ENCODE measurements around the gene OR13H1.
"Not testable (repeated sequence)": the region's sequence is repeated elsewhere in the genome, so short reads cannot be mapped to it uniquely, and the experiment has no call there.

Gene OR13H1, protein sequence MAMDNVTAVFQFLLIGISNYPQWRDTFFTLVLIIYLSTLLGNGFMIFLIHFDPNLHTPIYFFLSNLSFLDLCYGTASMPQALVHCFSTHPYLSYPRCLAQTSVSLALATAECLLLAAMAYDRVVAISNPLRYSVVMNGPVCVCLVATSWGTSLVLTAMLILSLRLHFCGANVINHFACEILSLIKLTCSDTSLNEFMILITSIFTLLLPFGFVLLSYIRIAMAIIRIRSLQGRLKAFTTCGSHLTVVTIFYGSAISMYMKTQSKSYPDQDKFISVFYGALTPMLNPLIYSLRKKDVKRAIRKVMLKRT

DNA sequence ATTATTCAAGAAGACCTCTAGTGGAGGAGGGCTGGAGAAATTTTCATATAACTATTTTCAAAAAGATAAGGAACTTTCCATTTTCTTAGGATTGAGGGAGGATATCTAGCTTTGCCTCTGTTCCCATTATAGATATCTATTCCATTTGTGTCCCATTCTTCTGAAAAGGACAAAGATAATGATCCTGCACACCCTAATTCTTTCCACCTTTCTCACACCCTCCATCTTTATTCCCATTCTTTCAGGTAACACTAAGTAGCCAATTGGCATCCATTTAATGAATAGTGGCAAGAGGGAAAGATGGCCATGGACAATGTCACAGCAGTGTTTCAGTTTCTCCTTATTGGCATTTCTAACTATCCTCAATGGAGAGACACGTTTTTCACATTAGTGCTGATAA lies at the start of gene OR13H1:
Gene OR13H1 (plus strand): TSS at position 301 of the 400 bp plus-strand sequence. CDS start 0 bp downstream, at position 301.
- DNase-seq (ENCODE audit: low read depth in 2 of 2), result no peak

DNA sequence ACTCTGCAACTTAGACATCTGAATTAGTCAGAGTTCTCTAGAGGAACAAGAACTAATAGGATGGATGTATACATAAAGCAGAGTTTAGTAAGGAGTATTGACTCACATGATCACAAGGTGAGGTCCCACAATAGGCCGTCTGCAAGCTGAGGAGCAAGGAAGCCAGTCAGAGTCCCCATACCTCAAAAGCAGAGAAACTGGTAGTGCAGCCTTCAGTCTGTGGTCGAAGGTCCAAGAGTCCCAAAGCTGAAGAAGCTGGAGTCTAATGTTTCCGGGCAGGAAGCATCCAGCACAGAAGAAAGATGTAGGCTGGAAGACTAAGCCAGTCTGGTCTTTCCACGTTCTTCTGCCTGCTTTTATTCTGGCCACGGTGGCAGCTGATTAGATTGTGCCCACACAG lies 42.3 kb upstream of the OR13H1 start:
- not testable (repeated sequence) for DNase-seq (ENCODE audit: low read depth in 2 of 2)

DNA sequence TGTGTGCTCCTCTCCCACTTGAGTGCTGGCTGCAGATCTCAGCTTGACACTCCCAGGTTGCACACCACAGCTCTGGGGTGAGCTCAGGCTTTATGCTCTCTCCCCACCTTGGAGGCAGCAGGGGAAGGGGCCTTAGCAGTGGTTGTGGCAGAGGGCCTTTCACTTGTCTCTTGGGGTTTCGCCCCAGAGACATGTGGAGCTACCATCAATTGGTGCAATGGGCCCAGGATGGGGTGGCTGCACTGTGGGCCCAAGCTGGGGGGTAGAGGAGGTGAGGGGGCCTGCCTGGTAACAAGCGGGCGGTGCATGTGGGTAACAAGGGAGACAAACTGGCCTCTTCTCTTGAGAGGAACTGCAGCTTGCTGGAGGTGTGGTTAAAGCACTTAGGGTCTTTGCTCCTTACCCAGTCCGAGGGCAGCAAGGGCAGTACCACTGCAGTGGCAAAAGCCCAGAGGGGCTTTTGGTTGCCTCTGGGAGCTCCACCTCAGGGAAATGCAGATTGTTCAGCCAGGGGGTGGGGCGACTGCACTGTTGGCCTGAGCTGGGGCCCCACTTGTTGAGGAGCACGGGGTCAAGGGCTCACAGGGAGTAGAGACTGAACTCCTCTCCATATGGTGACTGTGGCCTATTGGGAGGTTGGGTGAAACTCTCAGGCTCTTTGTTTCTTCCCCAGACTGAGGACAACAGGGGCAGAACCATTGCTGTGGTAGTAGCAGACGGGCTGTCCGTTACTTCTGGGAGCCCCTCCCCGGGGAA lies 30.5 kb upstream of the OR13H1 start:
- no peak for DNase-seq (ENCODE audit: low read depth in 2 of 2)

DNA sequence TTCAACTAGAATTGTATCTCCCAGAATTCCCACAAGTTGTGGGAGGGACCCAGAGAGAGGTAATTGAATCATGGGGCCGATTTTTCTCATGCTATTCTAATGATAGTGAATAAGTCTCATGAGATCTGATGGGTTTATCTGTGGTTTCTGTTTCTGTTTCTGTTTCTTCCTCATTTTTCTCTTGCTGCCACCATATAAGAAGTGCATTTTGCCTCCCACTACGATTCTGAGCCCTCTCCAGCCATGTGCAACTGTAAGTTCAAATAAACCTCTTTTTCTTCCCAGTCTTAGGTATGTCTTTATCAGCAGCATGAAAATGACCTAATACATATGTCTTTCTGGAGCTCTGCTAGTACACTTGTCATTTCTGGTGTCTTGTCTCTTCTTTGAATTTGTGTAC lies 22.1 kb upstream of the OR13H1 start:
- DNase-seq (ENCODE audit: low read depth in 2 of 2), result no peak

DNA sequence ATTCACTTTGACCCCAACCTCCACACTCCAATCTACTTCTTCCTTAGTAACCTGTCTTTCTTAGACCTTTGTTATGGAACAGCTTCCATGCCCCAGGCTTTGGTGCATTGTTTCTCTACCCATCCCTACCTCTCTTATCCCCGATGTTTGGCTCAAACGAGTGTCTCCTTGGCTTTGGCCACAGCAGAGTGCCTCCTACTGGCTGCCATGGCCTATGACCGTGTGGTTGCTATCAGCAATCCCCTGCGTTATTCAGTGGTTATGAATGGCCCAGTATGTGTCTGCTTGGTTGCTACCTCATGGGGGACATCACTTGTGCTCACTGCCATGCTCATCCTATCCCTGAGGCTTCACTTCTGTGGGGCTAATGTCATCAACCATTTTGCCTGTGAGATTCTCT lies 344 bp downstream of the OR13H1 start:
- DNase-seq (ENCODE audit: low read depth in 2 of 2), result no peak

DNA sequence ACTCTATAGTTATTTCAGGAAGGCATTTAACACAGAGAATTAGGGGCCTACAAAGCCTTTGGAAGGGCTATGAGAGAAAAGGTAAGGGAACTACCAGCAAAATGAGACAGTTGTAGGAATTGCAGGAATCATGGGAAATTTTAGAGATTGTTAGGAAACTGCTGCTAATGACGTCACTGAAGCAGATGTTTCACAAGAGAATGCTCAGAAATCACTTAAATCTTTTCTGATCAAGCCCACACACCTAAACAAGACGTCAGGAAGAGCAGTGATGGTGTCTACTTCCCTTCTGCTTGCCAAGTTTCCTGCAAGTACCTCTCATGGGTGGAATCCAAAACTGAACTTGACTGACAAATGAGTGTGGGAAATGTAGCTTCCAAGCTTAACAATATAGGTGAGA lies 5.1 kb downstream of the OR13H1 start:
- DNase-seq (ENCODE audit: low read depth in 2 of 2), result no peak

DNA sequence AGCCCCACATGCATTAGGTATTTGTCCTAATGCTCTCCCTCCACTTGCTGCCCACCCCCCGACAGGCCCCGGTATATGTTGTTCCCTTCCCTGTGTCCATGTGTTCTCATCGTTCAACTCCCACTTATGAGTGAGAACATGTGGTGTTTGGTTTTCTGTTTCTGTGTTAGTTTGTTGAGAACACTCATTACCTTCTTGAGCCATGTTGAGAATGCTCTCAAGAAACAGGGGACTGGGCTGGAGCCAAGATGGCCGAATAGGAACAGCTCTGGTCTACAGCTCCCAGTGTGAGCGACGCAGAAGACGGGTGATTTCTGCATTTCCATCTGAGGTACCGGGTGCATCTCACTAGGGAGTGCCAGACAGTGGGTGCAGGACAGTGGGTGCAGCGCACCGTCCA lies 8.6 kb downstream of the OR13H1 start:
- DNase-seq (ENCODE audit: low read depth in 2 of 2), result not testable (repeated sequence)

DNA sequence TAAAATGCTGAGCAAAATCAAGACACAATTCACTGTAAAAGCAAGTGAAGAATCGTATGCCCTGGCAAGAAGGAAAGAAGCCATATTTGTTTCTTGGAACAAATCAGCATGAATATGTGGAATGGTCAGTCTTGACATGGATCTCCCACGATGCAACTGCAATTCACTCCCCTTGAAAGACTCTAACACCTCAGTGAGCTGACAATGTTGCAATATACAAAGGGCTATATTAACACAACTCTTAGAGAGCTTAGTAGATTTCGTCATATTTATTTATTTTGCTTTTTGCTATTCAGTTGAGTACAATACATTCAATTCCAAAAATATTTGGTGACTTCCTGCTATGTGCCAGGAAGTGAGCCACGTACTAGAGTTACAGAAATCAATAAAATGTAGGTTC lies 14.7 kb downstream of the OR13H1 start:
- no peak for DNase-seq (ENCODE audit: low read depth in 2 of 2)

DNA sequence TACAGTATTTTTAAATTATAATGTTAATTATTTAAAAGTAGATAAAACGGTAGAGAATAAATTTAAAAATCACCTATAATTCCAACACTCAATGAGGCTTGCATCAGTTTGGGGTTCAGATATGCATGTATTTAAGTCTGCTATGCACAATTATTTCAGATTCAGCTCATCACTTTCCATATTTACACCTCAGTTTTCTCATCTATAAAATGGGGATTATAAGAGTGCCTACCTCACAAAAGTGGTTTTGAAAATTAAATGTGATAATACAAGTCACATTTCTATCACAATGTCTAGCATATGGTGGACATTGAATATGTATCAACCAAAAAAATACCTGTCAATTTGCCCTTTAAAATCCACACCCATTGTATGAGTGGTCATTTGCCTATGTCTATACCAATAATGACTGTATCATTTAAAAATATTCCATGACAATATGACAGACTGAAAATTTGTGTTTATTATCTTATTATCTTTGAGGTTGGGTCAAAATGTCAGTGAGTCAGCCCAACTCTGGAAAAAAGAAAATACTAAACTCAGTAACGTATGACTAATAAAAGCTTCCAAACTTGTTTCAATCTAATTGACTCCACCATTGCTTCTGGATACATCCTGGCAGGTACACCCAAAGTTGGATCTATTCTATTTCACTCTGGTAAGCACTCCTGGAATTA lies 20.8 kb downstream of the OR13H1 start:
- no peak for DNase-seq (ENCODE audit: low read depth in 2 of 2)

DNA sequence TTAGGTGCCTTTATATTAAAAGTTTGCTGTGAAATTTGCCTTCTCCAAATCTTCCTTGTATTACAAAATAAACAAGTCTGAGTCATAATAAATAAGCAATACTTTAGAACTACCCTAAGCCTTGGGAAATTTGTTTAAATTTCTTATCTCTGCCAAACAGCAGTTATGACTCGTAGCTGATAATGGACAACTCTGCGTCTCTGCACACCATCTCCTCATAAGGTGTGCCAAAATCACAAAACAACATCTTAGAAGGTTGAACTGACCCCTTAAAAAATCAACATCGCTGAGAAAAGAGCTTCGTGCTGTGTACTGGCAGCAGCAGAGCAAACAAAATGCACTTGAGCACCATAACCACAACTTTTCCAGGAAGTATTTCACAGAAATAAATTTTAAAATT lies 22.0 kb downstream of the OR13H1 start:
- DNase-seq (ENCODE audit: low read depth in 2 of 2), result no peak

DNA sequence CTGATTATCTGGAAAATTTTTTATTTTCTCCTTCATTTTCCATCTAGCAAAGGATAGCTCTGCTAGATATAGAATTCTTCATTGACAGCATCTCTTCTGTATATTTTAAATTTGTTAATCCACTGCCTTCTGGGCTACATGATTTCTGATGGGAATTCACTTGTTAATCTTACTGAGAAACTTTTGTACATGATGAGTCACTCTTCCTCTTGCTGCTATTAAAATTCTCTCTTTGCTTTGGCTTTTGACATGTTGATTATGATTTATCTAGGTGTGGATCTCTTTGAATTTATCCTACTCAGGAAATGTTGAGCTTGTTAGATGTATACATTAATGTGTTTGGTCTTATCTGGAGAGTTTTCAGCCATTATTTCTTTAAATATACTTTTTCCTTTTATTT lies 27.5 kb downstream of the OR13H1 start:
- DNase-seq (ENCODE audit: low read depth in 2 of 2), result no peak

DNA sequence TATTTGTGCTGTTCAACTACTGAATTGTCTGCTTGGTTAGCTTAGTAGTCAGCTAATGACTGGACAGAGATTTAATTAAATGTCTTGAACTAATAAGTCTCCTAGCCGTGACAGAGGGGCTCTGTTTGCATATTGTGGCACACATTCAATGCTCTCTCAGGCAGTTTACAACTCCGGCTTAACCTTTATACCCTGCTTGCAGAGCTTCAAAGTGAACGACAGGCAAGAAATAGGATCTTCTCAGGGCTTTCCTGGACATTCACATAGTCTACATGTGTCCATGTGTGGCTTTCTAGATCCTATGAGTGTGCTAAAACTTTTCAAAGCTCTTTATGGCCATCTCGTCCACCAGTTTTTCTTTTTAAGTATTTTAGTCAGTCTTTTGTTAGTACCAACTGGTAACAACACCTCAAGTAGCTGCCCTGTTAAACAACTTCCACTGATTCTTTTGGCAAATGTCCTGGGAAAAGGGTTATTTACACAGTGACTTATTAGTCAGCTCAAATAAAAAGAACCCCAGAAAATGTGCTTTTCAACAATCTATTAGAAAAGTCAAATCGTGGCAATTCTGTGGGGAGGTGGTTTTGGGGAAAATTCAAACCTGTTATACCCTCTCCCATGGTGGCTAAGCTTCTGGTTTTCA lies 28.6 kb downstream of the OR13H1 start:
- no peak for DNase-seq (ENCODE audit: low read depth in 2 of 2)

DNA sequence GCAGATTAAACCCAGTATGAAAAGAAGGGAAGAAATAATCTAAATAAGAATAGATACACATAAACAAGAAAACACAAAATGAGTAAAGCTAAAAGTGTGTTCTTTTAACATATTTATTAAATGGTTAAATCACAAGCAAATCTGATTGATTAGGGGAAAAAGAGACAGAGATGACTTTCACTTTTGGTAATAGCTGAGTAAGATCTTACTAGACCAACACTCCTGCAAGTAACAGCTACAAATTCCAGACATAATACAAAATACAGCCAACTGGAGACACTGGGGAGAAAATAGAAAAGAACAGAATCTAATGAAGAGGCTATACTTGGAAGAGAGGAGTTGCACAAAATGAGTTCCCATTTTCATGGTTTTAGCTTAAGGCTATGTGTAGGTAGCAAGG lies 33.5 kb downstream of the OR13H1 start:
- no peak for DNase-seq (ENCODE audit: low read depth in 2 of 2)

DNA sequence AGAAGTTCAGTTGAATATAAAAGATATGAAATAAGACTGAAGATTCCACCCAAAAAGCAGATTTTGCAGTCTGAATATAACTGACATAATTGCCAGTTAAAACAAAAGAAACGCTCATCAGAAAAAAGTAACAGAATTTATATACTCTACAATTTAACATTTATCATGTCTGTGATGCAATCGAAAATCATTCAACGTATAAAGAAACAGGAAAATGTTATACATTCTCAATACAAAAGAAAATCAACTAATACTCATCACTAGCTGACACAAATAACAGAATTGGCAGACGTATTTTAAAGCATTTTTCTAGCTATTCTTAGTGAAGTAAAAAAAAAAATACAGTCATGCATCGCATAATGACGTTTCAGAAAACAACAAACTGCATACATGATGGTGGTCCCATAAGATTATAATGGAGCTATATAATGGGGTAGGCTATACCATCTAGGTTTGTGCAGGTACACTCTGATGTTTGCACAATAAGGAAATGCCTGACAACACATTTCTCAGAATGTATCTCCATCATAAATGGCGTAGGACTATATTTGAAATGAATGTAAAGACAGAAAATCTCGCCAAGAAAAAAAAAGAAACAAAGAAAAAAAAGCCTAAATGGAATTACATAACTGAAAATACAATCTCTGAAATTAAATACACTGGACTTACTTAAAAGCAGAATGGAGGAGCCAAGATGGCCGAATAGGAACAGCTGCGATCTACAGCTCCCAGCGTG lies 34.3 kb downstream of the OR13H1 start:
- no peak for DNase-seq (ENCODE audit: low read depth in 2 of 2)

DNA sequence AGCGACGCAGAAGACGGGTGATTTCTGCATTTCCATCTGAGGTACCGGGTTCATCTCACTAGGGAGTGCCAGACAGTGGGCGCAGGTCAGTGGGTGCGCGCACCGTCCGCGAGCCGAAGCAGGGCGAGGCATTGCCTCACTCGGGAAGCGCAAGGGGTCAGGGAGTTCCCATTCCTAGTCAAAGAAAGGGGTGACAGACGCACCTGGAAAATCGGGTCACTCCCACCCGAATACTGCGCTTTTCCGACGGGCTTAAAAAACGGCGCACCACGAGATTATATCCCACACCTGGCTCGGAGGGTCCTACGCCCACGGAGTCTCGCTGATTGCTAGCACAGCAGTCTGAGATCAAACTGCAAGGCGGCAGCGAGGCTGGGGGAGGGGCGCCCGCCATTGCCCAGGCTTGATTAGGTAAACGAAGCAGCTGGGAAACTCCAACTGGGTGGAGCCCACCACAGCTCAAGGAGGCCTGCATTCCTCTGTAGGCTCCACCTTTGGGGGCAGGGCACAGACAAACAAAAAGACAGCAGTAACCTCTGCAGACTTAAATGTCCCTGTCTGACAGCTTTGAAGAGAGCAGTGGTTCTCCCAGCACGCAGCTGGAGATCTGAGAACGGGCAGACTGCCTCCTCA lies 35.0 kb downstream of the OR13H1 start:
- not testable (repeated sequence) for DNase-seq (ENCODE audit: low read depth in 2 of 2)

DNA sequence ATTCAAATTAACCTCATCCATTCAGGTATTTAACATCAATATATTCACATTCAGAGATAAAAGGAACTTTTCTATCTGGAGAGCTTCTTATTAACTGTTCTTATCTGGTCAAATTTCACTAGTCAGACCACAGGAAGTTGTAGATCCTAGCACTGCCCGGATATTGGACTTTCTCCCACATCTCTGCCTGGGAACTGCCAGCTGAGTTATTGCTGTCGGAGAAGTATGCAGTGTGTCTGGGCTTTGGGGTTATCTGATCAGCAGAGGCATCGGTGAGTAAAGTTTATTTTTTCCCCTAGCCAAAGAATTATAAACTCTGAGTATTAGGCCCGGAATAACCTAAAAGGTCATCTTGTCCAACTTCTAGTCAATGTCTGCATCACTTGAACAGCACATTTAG lies 45.1 kb downstream of the OR13H1 start:
- DNase-seq (ENCODE audit: low read depth in 2 of 2), result no peak
